Kidney (tissue), 14 donors: ENCODE results near the gene ZNF112. TPM values are rescaled to one million over a fixed set of nuclear protein-coding genes. Genes with fewer than 3 reads are reported as not detected.

Source experiments
- DNase-seq, 5 donors: peaks; one replicate each; pipeline ENCODE4 v3.0.0-alpha.2; 2013 to 2020
- FAIRE-seq: peaks from 2 replicates; lab custom pipeline; 2012; peaks lifted over from hg19 to GRCh38; lab: Jason Lieb, UNC
- H3K27ac ChIP-seq, 2 donors: one replicate each; pipeline ENCODE4 v1.7.0; 2013; ENCODE audit warnings: low read depth in 2 of 2, low read length in 2 of 2, inconsistent platforms in 1 of 2
- H3K27me3 ChIP-seq: one replicate; pipeline ENCODE4 v1.7.1; 2013; ENCODE audit warnings: low read length, inconsistent platforms; ENCODE audit not compliant: control insufficient read depth, insufficient read depth
- H3K36me3 ChIP-seq, 3 donors: one replicate each; pipeline versions ENCODE4 v1.7.0 to v1.7.1; 2013; ENCODE audit warnings: low read length in 3 of 3, control low read depth in 1 of 3, inconsistent platforms in 1 of 3; ENCODE audit not compliant: insufficient read depth in 3 of 3, control insufficient read depth in 2 of 3
- H3K4me1 ChIP-seq, 3 donors: one replicate each; pipeline versions ENCODE4 v1.7.0 to v1.7.1; 2013; ENCODE audit warnings: low read length in 3 of 3, inconsistent platforms in 1 of 3, low read depth in 1 of 3; ENCODE audit not compliant: control insufficient read depth in 2 of 3, insufficient read depth in 2 of 3
- H3K4me3 ChIP-seq, 3 donors: one replicate each; pipeline versions ENCODE4 v1.7.0 to v1.8.1; 2013; ENCODE audit warnings: low read length in 3 of 3, control low read depth in 1 of 3, inconsistent platforms in 1 of 3
- H3K9ac ChIP-seq, 3 donors: one replicate each; pipeline versions ENCODE4 v1.7.0 to v1.7.1; 2013; ENCODE audit warnings: low read length in 3 of 3, control low read depth in 1 of 3, inconsistent platforms in 1 of 3
- H3K9me3 ChIP-seq, 3 donors: one replicate each; pipeline versions ENCODE4 v1.7.0 to v1.7.1; 2013; ENCODE audit warnings: low read length in 3 of 3, control low read depth in 1 of 3, inconsistent platforms in 1 of 3; ENCODE audit not compliant: control insufficient read depth in 2 of 3, insufficient read depth in 1 of 3
- intact Hi-C: fragments of 100-400 bp; cut with DNase I; formaldehyde crosslinking; loops from one replicate; pipeline ENCODE4 v1.11.1; 2022
- polyA plus RNA-seq: library from polyadenylated mRNA; stranded (reverse); fragments of 350-450 nt; fragmentation: Illumina TruSeq; extraction: RNeasy Lipid Tissue Mini Kit (QIAGEN cat#74804); gene quantifications from one replicate; pipeline ENCODE4 v1.2.3, GENCODE V29; 2014; ENCODE audit warnings: low read depth, low replicate concordance; ENCODE audit not compliant: insufficient read depth
- total RNA-seq: library from RNA; stranded (reverse); fragmentation: NEBNext Ultra II Directional; extraction: Animal tissue kit (Norgen Biotek cat#: 25700); gene quantifications from one replicate; pipeline ENCODE4 v1.2.1, GENCODE V29; 2021
- TF ChIP-seq, protein P1 (sequence below): IDR thresholded peaks from 3 replicates; pipeline ENCODE4 v1.5.1; 2012; ENCODE audit warnings: mild to moderate bottlenecking, moderate library complexity, borderline replicate concordance; ENCODE audit not compliant: insufficient read depth; ENCODE audit errors: extremely low read depth
- donor health status: control.
- donor health status: control.
- donor health status: control.
- donor health status: control.
- donor health status: control.
- donor health status: DM: yes; HTN: yes; CAD: no.
- donor health status: Normal renal cell carcinoma (clear cell type).

The ZNF112 gene
- total and polyA plus RNA-seq, 2 donors from 2014 or later, result 3.4 to 8.5 TPM

DNA sequence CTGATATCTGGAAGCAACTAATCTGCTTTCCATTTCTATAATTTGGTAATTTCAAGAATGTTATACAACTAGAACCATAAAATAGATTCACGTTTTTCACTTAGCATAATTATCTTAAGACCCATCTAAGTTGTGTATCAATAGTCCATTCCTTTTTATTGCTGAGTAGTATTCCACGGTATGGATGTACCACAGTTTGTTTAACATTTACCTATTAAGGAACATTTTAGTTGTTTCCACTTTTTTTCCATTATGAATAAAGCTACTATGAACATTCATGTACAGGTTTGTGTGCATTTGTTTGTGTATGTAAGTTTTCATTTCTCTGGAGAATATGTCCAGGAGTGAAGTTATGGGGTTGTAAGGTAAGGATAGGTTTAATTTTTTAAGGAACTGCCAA lies 18.3 kb upstream of the ZNF112 start:
- no peaks in the 10 kb centered on the region for H3K27me3 ChIP-seq
- H3K36me3 ChIP-seq, result no peaks in the 10 kb centered on the region
- no peaks in the 10 kb centered on the region for H3K4me1 ChIP-seq
- no peak overlapping the region for H3K9ac ChIP-seq
- TF ChIP-seq, protein P1, sequence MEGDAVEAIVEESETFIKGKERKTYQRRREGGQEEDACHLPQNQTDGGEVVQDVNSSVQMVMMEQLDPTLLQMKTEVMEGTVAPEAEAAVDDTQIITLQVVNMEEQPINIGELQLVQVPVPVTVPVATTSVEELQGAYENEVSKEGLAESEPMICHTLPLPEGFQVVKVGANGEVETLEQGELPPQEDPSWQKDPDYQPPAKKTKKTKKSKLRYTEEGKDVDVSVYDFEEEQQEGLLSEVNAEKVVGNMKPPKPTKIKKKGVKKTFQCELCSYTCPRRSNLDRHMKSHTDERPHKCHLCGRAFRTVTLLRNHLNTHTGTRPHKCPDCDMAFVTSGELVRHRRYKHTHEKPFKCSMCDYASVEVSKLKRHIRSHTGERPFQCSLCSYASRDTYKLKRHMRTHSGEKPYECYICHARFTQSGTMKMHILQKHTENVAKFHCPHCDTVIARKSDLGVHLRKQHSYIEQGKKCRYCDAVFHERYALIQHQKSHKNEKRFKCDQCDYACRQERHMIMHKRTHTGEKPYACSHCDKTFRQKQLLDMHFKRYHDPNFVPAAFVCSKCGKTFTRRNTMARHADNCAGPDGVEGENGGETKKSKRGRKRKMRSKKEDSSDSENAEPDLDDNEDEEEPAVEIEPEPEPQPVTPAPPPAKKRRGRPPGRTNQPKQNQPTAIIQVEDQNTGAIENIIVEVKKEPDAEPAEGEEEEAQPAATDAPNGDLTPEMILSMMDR, result no peak
- no peak for DNase-seq
- peaks cover 0 to 3% (median 0%) of the 10 kb centered on the region in 3 donors for H3K9me3 ChIP-seq
- H3K4me3 ChIP-seq, result no peak overlapping the region
- intact Hi-C loops, result no loop called here
- no peak overlapping the region for H3K27ac ChIP-seq
- FAIRE-seq, result no peak

DNA sequence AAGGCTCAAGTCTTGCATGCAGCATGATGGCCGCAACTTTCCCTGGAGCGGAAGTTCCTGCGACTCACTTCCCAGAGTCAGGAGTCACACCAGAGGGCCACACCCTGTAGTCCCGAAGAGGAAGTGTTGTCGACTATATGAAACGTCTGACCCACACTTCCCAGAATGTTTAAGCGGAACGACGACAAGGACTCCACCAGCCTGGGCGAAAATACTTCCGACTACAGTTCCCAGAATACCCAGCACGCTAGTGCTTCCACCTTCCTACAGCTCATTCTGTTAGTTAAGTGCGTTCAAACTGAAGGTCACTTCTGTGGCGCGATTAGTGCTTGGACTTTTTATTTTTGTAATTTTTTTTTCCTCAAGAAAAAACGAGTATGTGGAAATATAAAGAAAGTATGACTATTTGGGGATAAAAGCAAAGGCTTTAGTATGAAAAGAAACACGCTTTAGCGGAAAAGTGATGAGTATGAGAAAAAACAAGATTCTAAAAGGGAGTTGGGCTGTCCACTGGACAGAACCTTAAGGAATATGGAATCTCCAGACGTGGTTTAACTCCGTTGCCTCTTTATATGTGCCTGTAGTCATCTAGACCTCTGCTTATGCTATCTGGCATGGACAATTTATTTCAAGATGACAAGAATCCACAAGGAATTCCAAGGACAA lies 15.5 kb upstream of the ZNF112 start:
- H3K36me3 ChIP-seq, result no peaks in the 10 kb centered on the region
- H3K9ac ChIP-seq, result no peak overlapping the region
- intact Hi-C loops, result no loop called here
- H3K27ac ChIP-seq, result no peak overlapping the region
- H3K4me3 ChIP-seq, result no peak overlapping the region
- no peak for FAIRE-seq
- H3K27me3 ChIP-seq, result no peaks in the 10 kb centered on the region
- H3K4me1 ChIP-seq, result no peaks in the 10 kb centered on the region
- TF ChIP-seq, protein P1, result no peak
- no peak for DNase-seq
- H3K9me3 ChIP-seq, result peaks cover 0 to 7% (median 0%) of the 10 kb centered on the region in 3 donors

DNA sequence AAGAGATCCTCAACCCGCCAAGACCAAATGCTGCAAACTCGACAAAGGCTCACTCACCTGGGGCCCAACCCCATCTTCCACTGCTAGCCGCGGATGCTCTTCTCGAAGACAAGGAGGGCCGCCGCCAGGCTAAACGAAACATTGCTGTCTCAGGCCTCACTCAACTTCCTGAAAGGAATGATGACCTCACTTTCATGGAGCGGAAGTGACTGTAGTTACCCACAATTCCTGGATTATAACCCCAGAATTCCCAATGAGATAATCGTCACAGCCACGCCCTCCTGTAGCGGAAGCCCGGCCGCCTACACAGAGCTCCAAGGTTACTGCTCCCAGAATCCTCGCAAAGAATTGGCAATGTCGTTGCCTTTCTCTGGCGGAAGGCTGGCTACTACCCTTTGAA lies 10.5 kb upstream of the ZNF112 start:
- H3K9me3 ChIP-seq, result peaks cover 0 to 4% (median 0%) of the 10 kb centered on the region in 3 donors
- FAIRE-seq, result no peak

More for the DNA sequence above, 10.5 kb upstream of the ZNF112 start:
- DNase-seq, result no peak
- Histone ChIP-seq H3K9ac (no peak overlapping the region), H3K4me1 (no peaks in the 10 kb centered on the region), H3K27me3 (no peaks in the 10 kb centered on the region), H3K36me3 (no peaks in the 10 kb centered on the region), H3K4me3 (no peak overlapping the region), H3K27ac (no peak overlapping the region)
- intact Hi-C loops, result no loop called here
- TF ChIP-seq, protein P1, result no peak
